HL-60 (cell line): ENCODE results near the gene RETREG3.
"Not testable (repeated sequence)": the region's sequence is repeated elsewhere in the genome, so short reads cannot be mapped to it uniquely, and the experiment has no call there.

ENCODE experiments used
- DNase-seq, 2 experiments: peaks; one replicate each; pipeline ENCODE4 v3.0.0-alpha.2; 2010 to 2020; ENCODE audit warnings: low read depth in 1 of 2, low spot score in 1 of 2
- H3K27ac ChIP-seq: fragments of 250-450 bp; sonication (Bioruptor Pico); replicated peaks from 2 replicates; pipeline ENCODE4 v1.5.1; 2020; ENCODE audit warnings: mild to moderate bottlenecking, moderate library complexity
- H3K27me3 ChIP-seq: fragments of 250-450 bp; sonication (Bioruptor Pico); 2 replicates; pipeline ENCODE4 v1.5.1; 2021; ENCODE audit warnings: mild to moderate bottlenecking, moderate library complexity; ENCODE audit not compliant: insufficient read depth, poor library complexity, severe bottlenecking
- H3K4me3 ChIP-seq: replicated peaks from 2 replicates; pipeline ENCODE4 v1.5.1; 2011; ENCODE audit warnings: mild to moderate bottlenecking, control low read depth, low read length; ENCODE audit not compliant: insufficient read depth
- CTCF ChIP-seq: IDR thresholded peaks from one replicate; pipeline ENCODE4 v1.5.1; 2011; ENCODE audit warnings: low read length, control low read depth, inconsistent platforms; ENCODE audit not compliant: insufficient read depth
- GABPA ChIP-seq: IDR thresholded peaks from 2 replicates; pipeline ENCODE4 v1.6.1; 2012; ENCODE audit warnings: low read depth
- POLR2AphosphoS5 ChIP-seq: IDR thresholded peaks from 2 replicates; pipeline ENCODE4 v1.6.1; 2012; ENCODE audit warnings: low read depth
- REST ChIP-seq: IDR thresholded peaks from 2 replicates; pipeline ENCODE4 v1.6.1; 2012; ENCODE audit warnings: low read depth; ENCODE audit not compliant: insufficient replicate concordance
- SPI1 ChIP-seq: IDR thresholded peaks from 2 replicates; pipeline ENCODE4 v1.6.1; 2012; ENCODE audit warnings: low read depth, mild to moderate bottlenecking, borderline replicate concordance

RETREG3 gene

GRCh38 chr17:42553866-42554249 is 55.3 kb downstream of the RETREG3 start:
- Histone ChIP-seq H3K27ac (peak overlapping the region; percentile 68; the same call in 1 of the 2 replicates), H3K4me3 (peak overlapping the region; percentile 88), H3K27me3 (no peaks in the 10 kb centered on the region)
- DNase-seq = no peak
- no peak for TF ChIP-seq GABPA

DNA sequence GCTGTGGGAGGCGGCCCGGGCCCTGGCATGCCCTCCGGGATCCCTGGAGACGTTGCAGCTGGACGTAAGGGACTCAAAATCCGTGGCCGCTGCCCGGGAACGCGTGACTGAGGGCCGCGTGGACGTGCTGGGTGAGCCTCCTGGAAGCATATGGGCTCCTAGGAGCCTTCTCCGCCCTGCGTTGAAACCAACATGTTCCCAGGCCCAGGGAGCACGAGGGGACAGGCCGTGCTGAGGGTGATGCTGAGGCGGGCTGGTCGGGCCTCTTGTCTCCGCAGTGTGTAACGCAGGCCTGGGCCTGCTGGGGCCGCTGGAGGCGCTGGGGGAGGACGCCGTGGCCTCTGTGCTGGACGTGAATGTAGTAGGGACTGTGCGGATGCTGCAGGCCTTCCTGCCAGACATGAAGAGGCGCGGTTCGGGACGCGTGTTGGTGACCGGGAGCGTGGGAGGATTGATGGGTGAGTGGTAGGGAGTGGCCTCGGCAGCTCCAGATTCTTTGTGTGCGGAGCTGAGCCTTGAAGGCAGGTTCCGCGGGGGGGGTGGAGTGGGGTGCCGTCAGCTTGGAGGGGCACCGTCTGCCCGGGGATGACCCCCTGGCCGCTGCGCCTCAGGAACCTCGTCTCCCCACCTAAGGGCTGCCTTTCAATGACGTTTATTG is 55.9 kb downstream of the RETREG3 start:
- Histone ChIP-seq H3K4me3 (no peak overlapping the region), H3K27me3 (no peaks in the 10 kb centered on the region), H3K27ac (no peak overlapping the region)
- no peak for TF ChIP-seq REST
- no peak for TF ChIP-seq CTCF
- no peak for TF ChIP-seq SPI1
- TF ChIP-seq GABPA = no peak
- TF ChIP-seq POLR2AphosphoS5 = no peak
- DNase-seq = no peak

GRCh38 chr17:42552736-42553135 is 56.4 kb downstream of the RETREG3 start, which contains the start of gene HSD17B1:
HSD17B1 (plus strand) TSS chr17:42552923; CDS start chr17:42552934, 11 bp downstream.
- not testable (repeated sequence) for H3K4me3 ChIP-seq, H3K27me3 ChIP-seq, H3K27ac ChIP-seq, DNase-seq

- TF ChIP-seq SPI1 (no peak), POLR2AphosphoS5 (no peak), REST (no peak), CTCF (no peak), GABPA (no peak)
- Histone ChIP-seq H3K27me3 (no peaks in the 10 kb centered on the region), H3K4me3 (no peak overlapping the region), H3K27ac (no peak overlapping the region)
- DNase-seq = no peak
Measured at GRCh38 chr17:42548993-42549755, 60.0 kb downstream of the RETREG3 start.
